ENCODE data around the gene NT5C3A.

DNA sequence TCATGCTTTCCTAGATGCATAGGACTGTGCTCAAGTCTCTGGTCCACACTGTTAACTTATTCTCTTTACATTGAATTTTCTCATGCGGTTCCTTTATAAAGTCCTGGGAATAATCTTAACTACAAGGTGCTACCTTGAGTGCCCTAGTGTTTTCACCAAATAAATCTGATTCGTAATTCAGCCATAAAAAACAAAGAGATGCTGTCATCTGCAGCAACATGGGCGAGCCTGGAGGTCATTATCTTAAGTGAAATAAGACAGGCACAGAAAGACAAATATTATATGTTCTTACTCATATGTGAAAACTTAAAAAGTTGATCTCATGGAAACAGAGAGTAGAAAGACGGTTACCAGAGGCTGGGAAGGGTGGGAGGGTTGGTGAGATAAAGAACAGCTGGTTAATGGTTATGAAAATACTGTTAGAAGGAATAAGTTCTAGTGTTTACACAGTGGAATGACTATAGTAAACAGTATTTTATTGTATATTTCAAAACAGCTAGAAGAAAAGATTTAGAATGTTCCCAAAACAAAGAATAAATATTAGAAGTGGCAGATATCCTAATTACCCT is 38.3 kb downstream of the NT5C3A start:
- TF ChIP-seq, protein P1, sequence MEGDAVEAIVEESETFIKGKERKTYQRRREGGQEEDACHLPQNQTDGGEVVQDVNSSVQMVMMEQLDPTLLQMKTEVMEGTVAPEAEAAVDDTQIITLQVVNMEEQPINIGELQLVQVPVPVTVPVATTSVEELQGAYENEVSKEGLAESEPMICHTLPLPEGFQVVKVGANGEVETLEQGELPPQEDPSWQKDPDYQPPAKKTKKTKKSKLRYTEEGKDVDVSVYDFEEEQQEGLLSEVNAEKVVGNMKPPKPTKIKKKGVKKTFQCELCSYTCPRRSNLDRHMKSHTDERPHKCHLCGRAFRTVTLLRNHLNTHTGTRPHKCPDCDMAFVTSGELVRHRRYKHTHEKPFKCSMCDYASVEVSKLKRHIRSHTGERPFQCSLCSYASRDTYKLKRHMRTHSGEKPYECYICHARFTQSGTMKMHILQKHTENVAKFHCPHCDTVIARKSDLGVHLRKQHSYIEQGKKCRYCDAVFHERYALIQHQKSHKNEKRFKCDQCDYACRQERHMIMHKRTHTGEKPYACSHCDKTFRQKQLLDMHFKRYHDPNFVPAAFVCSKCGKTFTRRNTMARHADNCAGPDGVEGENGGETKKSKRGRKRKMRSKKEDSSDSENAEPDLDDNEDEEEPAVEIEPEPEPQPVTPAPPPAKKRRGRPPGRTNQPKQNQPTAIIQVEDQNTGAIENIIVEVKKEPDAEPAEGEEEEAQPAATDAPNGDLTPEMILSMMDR (conservative IDR thresholded peaks at IDR 0.05; ENCODE audit: low read depth, low read length) = no peak
- no peak for TF ChIP-seq EZH2 (IDR thresholded peaks at IDR 0.05; ENCODE audit: borderline replicate concordance, low read depth, low read length, poor library complexity, severe bottlenecking)

Data from A673 (cell line).